Endothelial cell of umbilical vein (primary cell): ENCODE data around the gene MGLL.

Experiments
- EZH2 ChIP-seq: IDR thresholded peaks from 2 replicates; pipeline ENCODE4 v1.6.1; 2012; ENCODE audit warnings: borderline replicate concordance, low read depth, mild to moderate bottlenecking, moderate library complexity, low read length, inconsistent platforms; ENCODE audit not compliant: severe bottlenecking
- TF ChIP-seq, protein P1 (sequence below), 2 donors: IDR thresholded peaks; 1 replicate in 1 of 2; 2 replicates in 1 of 2; pipeline ENCODE4 v1.5.1; 2011; ENCODE audit warnings: low read length in 2 of 2, mild to moderate bottlenecking in 2 of 2, moderate library complexity in 2 of 2, control low read depth in 1 of 2, inconsistent platforms in 1 of 2, low read depth in 1 of 2; ENCODE audit not compliant: insufficient read depth in 1 of 2; ENCODE audit errors: extremely low read depth in 1 of 2
- TF ChIP-seq, protein P2 (sequence below): IDR thresholded peaks from 2 replicates; pipeline ENCODE4 v1.6.1; 2011; ENCODE audit not compliant: insufficient read depth, insufficient read length

DNA sequence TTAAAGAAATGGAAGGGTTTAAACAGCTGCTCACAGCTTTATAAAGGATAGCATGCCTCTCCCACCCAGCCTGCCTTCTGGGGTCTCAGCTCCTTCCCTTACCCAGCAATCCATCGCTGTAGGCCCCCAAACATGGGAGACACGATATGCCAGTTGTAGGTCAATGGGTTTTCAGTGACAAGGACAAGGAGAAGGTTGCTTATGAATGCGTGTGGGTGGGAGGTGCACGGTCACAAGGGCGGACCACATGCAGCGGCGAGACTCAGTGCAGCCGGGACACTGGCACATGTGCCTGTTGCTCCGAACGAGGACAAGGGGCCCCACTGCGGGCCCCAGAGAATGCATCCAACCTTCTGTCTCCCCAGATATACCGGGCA, 67.0 kb downstream of the MGLL start:
- no peak for TF ChIP-seq EZH2
- TF ChIP-seq, protein P1, sequence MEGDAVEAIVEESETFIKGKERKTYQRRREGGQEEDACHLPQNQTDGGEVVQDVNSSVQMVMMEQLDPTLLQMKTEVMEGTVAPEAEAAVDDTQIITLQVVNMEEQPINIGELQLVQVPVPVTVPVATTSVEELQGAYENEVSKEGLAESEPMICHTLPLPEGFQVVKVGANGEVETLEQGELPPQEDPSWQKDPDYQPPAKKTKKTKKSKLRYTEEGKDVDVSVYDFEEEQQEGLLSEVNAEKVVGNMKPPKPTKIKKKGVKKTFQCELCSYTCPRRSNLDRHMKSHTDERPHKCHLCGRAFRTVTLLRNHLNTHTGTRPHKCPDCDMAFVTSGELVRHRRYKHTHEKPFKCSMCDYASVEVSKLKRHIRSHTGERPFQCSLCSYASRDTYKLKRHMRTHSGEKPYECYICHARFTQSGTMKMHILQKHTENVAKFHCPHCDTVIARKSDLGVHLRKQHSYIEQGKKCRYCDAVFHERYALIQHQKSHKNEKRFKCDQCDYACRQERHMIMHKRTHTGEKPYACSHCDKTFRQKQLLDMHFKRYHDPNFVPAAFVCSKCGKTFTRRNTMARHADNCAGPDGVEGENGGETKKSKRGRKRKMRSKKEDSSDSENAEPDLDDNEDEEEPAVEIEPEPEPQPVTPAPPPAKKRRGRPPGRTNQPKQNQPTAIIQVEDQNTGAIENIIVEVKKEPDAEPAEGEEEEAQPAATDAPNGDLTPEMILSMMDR (IDR thresholded peaks at IDR 0.05; ENCODE audit: extremely low read depth in 1 of 2, insufficient read depth in 1 of 2, low read depth in 1 of 2, low read length in 2 of 2) = no peak
- TF ChIP-seq, protein P2, sequence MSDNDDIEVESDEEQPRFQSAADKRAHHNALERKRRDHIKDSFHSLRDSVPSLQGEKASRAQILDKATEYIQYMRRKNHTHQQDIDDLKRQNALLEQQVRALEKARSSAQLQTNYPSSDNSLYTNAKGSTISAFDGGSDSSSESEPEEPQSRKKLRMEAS = no peak
